Astrocyte of the spinal cord (primary cell): ENCODE measurements around the gene FOSL2.

Source experiments
- DNase-seq: peaks from one replicate; pipeline ENCODE4 v3.0.0; 2011; ENCODE audit warnings: low read depth, low spot score
- H3K4me3 ChIP-seq: 2 replicates; pipeline ENCODE4 v1.5.1; 2011; ENCODE audit warnings: low read depth, mild to moderate bottlenecking, low read length, moderate library complexity
- CTCF ChIP-seq: IDR thresholded peaks from 2 replicates; pipeline ENCODE4 v1.5.1; 2012; ENCODE audit warnings: low read depth, mild to moderate bottlenecking, low read length, inconsistent platforms
- in situ Hi-C: cut with HindIII; loops from 2 replicates; pipeline ENCODE4 v1.10.0; 2017; ENCODE audit warnings: low sequenced_read_pairs

FOSL2 gene

GRCh38 chr2:28415010-28415409, 22.4 kb downstream of the FOSL2 start:
- peak; percentile 5 for DNase-seq
- in situ Hi-C loops, result no loop called here
- no peak for TF ChIP-seq CTCF

GRCh38 chr2:28415715-28416114, 23.1 kb downstream of the FOSL2 start:
- H3K4me3 ChIP-seq, result no peak overlapping the region
- in situ Hi-C loops, result no loop called here
- no peak for TF ChIP-seq CTCF
- peak; percentile 2 for DNase-seq

More at GRCh38 chr2:28415010-28415409, 22.4 kb downstream of the FOSL2 start:
- no peak overlapping the region for H3K4me3 ChIP-seq

GRCh38 chr2:28419003-28419402, 26.3 kb downstream of the FOSL2 start:
- DNase-seq, result peak; percentile 14
- TF ChIP-seq CTCF, result no peak
- H3K4me3 ChIP-seq, result no peak overlapping the region
- in situ Hi-C loops, result no loop called here

GRCh38 chr2:28419443-28420270, 27.0 kb downstream of the FOSL2 start:
- in situ Hi-C loops, result no loop called here
- no peak for TF ChIP-seq CTCF
- H3K4me3 ChIP-seq, result no peak overlapping the region
- peak; percentile 14 for DNase-seq

- TF ChIP-seq CTCF, result no peak
- in situ Hi-C loops, result no loop called here
- no peak for DNase-seq
- no peak overlapping the region for H3K4me3 ChIP-seq
Measured at GRCh38 chr2:28420722-28421121, 28.1 kb downstream of the FOSL2 start.

GRCh38 chr2:28422908-28423741, 30.5 kb downstream of the FOSL2 start:
- DNase-seq, result no peak
- in situ Hi-C loops, result no loop called here
- H3K4me3 ChIP-seq, result no peak overlapping the region
- TF ChIP-seq CTCF, result no peak
